HG03060 (cell line): ENCODE results near the gene MYH16.
"Not testable (repeated sequence)": the region's sequence is repeated elsewhere in the genome, so short reads cannot be mapped to it uniquely, and the experiment has no call there.

ENCODE experiments used
- ATAC-seq: cut with Tn5 transposase; IDR thresholded peaks from one replicate; pipeline ENCODE4 v1.9.1; 2021; ENCODE audit warnings: low read depth, moderate number of reproducible peaks; ENCODE audit not compliant: unreplicated experiment

The MYH16 gene

DNA sequence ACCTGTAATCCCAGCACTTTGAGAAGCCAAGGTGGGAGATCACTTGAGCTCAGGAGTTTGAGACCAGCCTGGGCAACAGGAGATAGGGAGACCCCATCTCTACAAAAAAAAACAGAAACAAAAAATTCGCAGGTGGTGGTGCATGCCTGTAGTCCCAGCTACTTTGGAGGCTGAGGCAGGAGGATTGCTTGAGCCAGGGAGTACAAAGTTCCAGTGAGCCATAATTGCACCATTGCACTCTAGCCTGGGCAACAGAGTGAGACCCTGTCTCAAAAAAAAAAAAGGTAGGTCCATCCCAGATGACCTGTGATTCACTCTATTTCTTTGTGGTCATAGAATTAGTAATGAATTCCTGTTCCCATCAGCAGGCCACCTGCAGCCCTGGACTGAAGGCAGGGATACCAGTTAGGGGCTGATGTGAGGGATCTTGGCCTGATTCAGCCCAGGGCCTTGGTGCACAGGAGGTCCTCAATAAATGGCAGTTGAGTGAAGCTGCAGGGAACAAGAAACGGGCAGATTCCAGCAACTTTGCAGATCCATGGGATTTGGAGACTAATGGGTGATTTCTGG is at the start of gene MYH16:
TSS of gene MYH16 (plus strand) at position 364 of the 570 bp plus-strand sequence.
- no peak for ATAC-seq

GRCh38 chr7:99224263-99224898 is 48.3 kb upstream of the MYH16 start:
- ATAC-seq = not testable (repeated sequence)

GRCh38 chr7:99224899-99225265 is 47.8 kb upstream of the MYH16 start:
- ATAC-seq = no peak

GRCh38 chr7:99229234-99229633 is 43.4 kb upstream of the MYH16 start:
- ATAC-seq = no peak

DNA sequence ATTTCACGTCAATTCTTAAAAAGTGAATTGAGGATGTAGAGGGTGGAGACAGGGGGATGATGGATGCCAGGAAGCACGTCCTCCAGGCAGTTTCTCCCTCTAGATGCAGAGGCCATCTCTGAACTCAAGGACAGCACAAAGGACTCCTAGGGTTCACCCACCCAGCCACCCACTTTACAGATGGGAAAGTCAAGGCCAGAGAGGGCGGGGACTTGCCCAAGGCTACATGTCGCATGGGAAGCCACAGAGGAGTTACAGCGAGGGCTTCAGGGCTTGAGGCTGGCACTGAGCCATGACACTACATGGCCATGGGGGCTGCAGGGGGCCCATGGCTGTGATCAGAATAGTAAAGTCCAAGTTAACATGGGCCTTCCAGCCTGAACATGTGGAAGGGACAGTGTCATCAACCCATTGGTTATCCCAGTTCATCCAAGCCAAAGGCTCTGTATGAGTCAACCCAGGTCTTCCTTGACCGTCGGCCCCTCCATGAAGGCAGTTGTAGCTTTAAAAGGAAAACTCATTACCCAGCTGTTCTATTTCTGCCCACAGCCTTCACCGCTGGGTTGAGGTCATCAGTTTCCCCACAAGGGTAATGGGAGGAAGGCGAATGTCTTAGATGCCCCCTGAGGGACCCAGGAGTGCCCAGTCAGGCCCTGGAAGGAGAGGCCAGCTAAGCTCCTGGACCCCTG is 40.4 kb upstream of the MYH16 start:
- ATAC-seq = no peak

DNA sequence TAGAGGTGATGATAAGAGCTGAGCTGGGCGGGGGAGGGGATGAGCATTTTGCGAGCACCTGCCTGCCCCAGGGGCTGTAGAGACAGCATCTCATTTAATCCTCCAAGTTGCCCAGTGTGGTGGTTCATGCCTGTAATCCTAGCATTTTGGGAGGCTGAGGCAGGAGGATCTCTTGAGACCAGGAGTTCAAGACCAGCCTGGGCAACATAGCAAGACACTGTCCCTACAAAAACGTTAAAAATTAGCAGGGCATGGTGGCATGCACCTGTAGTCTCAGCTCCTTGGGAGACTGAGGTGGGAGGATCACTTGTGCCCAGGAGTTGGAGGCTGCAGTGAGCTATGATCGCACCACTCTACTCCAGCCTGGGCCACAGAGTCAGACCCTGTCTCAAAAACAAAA is 39.7 kb upstream of the MYH16 start:
- not testable (repeated sequence) for ATAC-seq

DNA sequence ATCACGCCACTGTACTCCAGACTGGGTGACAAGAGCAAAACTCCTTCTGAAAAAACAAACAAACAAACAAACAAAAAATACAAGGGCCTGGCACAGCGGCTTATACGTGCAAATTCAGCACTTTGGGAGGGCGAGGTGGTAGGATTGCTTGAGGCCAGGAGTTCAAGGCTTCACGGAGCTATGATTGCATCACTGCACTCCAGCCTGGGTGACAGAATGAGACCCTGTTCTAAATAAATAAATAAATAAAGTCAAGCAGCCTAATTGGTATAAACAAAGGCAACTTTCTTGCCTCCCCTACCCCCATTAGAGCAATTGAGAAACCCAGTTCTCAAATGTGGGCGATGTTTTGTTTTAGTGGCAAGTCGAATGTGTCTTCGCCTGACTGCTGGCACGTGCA is 38.5 kb upstream of the MYH16 start:
- no peak for ATAC-seq

- no peak for ATAC-seq
Observed at GRCh38 chr7:99235925-99236324, 36.7 kb upstream of the MYH16 start.

DNA sequence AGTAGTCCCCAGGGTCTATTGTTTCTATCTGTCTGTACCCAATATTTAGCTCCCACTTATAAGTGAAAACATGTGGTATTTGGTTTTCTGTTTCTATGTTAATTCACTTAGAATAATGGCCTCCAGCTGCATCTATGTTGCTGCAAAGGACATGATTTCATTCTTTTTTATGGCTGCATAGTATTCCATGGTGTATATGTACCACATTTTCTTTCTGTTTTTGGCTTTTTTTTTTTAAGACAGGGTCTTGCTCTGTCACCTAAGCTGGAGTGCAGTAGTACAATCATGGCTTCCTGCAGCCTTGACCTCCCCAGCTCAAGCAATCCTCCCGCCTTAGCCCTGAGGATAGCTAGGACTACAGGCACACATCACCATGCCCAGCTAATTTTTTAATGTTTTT is 34.8 kb upstream of the MYH16 start:
- not testable (repeated sequence) for ATAC-seq

DNA sequence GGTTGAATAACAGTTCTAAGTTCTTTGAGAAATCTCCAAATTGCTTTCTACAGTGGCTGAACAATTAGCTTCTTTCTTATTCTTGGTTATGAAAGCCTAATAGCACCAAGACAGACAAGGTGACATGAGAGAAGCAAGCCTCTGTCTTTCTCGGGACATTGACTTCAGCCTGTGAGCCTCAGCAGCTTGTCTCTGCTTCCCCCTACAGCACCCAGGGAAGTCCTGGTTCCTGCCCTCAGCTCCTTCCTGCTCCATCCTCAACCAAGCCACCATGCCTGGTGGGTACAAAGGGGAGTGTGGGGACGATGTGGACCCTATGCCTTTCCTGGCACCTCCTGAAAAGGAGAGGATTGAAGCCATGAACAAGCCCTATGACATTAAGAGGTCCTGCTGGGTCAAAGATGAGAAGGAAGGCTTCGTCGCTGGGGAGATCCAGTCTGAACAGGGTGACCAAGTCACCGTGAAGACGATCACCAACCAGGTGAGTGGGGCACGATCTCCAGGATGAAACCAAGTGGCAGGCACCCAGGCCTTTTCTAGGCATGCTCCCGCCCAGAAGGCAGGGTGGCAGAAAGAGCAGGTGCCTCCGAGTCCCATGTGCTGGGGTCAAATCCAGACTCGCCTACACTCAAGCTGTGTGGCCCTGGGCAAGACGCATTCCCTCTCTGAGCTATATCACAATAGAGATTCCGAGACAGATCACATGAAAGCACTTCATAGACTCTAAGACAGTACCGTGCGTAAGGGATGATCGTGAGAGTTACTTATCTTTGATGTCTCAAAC is 33.9 kb upstream of the MYH16 start:
- no peak for ATAC-seq

GRCh38 chr7:99242682-99243081 is 30.0 kb upstream of the MYH16 start:
- ATAC-seq = no peak

DNA sequence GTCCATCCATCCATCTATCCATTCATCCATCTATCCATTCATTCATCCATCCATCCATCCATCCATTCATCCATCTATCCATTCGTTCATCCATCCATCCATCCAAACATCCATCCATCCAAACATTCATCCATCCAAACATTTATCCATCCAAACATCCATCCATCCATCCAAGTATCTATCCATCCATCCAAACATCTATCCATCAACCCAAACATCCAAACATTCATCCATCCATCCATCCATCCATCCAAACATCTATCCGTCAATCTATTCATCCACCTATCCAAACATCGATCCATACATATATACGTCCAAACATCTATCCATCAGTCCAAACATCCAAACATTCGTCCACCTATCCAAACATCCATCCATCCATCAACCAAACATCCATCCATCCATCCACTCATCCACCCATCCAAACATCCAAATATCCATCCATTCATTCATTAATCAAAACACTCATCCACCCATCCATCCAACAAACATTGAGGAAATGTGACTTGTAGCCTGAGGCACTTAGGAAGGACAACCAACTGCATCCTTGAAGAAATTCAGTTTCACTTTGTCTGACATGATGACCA is 28.8 kb upstream of the MYH16 start:
- no peak for ATAC-seq

DNA sequence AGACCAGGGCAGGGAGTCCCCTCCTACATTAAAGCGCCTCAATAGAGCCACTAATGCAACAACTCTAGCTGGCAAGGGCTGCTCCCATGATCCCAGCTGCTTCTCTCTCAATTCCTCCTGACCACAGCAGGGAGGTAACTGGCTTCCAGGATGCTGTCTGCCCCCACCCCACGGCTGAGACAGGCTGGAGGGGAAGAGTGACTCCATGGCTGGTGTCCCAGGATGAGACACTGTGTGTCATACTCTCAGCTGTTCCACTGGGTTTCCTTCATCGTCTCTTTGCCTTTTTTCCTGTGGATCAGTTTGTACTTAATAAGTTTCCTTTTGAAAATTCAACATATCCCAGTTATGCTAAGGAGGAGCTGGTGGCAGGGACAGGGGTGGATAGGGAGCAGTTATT is 27.7 kb upstream of the MYH16 start:
- no peak for ATAC-seq

- ATAC-seq = no peak
Observed at GRCh38 chr7:99248391-99249095, 24.1 kb upstream of the MYH16 start.

- no peak for ATAC-seq
Observed at GRCh38 chr7:99249985-99250575, 22.6 kb upstream of the MYH16 start.

DNA sequence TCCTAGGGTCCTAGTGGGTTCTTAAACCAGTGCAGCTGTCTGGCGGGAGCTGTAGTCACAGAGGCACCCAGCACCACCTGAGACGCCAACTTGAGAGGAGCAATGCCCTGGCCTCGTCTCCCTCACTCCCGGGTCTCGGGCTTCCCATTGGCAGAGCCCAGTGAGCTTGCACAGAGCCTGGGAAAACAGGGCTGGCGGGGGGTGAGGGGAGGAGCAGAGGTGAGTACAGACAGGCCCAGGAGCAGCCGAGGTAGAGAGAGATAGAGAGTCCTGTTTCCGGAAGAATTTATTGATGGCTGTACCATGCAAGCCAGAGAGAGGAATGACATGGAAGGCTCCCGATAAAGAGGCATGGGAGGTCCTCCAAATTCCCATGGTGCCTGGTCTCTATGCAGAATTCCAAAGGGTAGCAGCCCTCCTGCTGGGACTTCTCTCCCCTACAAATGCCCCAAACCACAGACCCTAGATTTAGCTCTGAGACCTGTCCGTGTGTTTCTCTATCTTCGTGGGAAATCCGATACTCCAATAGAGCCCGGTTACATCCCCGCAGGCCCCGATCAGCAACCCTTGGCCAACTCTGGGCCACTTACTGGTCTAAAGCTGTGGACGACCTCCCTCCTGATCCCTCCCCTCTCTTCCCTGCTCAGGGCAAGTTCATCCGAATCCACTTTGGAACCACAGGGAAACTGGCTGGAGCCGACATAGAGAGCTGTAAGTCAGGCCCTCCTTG is 20.3 kb upstream of the MYH16 start:
- ATAC-seq = no peak

GRCh38 chr7:99253369-99253768 is 19.3 kb upstream of the MYH16 start:
- no peak for ATAC-seq

GRCh38 chr7:99254390-99254789 is 18.2 kb upstream of the MYH16 start:
- ATAC-seq = no peak

- no peak for ATAC-seq
Observed at GRCh38 chr7:99255463-99255862, 17.2 kb upstream of the MYH16 start.
